SKM-1 treated with dmso at 0.1 percent for 144 hours (cell line): Measurements from ENCODE around the gene UPK3BL1.
"Not testable (repeated sequence)": the region's sequence is repeated elsewhere in the genome, so short reads cannot be mapped to it uniquely, and the experiment has no call there.

ENCODE experiments used
- DNase-seq: peaks from one replicate; lab custom pipeline; 2025; ENCODE audit not compliant: unreplicated experiment; lab: John Stamatoyannopoulos, UW

UPK3BL1 gene, protein sequence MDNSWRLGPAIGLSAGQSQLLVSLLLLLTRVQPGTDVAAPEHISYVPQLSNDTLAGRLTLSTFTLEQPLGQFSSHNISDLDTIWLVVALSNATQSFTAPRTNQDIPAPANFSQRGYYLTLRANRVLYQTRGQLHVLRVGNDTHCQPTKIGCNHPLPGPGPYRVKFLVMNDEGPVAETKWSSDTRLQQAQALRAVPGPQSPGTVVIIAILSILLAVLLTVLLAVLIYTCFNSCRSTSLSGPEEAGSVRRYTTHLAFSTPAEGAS

DNA sequence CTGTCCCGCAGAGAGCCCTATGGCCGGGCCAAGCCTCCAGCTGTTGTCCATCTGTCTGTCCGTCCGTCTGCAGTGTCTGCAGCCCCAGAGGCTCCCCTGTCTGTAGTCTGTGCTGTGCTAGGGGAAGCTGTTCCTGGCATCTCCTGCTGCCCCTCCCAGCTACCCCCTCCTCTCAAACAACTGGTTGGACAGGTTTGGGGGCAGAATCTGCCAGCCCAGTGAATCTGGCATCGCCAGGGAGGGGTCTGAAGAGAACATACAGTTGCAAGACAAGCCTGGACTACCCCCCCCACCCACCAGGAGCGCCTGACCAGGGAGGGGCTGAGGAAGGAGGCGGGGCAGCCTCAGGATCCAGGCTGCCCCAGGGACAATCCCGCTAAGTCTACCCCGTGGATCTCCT lies at the start of gene UPK3BL1:
TSS of gene UPK3BL1 (minus strand) at position 101 of the 400 bp plus-strand sequence. CDS start at position 51, 50 bp downstream.
- DNase-seq: not testable (repeated sequence)

DNA sequence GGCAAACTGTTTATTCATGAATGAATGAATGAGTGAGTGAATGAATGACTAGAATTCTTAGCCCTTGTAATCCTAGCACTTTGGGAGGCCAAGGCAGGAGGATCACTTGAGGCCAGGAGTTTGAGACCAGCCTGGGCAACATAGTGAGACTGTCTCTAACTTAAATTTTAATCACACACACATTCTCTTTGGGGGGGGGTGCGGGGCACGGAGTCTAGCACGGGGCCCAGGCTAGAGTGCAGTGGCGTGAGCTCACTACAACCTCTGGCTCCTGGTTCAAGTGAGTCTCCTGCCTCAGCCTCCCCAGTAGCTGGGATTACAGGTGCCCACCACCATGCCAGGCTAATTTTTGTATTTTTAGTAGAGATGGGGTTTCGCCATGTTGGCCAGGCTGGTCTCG lies 48.0 kb upstream of the UPK3BL1 start:
- DNase-seq: not testable (repeated sequence)

DNA sequence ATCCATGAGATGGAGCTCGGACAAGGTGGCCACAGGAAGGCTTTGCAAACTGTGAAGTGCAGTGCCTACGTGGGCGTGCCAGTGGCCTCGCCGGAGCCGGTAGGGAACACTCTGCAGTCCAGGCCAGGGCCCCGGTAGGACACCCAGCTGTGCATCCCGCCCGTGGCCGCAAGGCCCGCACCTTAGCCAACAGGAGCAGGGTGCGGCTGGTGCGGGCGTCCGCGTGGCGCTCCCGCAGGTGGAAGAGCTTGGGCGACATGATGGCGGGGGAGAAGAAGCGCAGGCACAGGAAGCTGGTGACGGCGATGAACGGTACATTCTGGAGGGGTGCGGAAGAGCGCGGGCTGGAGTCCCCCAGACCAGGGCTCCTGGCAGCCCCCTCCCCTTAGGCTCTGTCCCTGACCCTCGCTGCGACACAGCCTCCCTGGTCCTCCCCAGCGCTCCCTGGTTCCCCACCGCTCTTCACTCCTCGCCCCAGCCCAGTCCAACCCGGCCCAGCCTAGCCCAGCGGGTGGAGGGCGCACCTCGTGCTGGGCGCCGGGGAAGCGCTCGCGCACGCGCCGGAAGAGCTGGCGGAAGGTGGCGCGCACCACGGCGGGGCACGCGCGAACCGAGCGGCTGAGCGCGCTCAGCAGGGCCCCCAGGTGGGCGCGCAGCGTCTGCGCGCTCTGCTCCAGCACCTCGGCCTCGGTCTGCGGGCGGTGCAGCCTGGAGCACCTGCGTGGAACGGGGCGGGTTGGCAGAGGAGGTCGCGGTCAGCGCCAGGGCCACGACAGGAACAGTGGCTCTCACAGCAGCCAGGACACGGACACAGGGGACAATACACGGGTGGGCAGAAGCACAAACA lies 47.1 kb upstream of the UPK3BL1 start:
- not testable (repeated sequence) for DNase-seq

DNA sequence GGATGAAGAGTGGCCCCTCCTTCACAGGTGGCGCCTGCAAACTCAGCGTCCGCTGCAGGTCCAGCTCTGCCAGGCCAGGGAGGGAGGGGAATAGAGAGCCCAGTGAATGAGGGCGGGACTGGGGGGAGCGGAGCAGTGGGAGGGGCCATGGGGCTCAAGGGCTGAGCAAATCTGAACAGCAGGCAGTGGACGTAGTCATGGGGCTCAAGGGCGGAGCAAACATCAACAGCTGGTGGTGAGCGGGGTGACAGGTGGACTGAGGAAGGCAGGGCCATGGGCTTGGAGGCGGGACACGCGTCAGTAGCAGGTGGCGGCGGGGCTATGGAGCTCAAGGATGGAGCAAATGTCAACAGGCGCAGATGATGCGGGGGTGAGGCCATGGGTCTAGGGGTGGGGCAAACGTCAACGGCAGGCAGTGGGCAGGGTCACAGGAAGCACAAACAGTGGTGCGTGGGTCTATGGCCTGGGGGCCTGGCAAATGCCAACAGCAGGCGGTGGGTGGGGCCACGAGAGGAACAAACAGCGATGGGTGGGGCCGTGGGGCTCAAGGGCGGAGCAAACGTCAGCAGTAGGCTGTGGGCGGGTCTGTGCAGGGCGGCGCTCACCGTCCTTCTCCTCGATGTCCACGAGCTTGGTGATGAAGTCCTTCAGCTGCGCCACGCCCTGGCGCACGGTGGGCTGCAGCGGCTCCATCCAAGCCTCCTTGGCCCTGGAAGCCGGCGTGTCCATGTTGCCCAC lies 45.9 kb upstream of the UPK3BL1 start:
- DNase-seq: not testable (repeated sequence)

DNA sequence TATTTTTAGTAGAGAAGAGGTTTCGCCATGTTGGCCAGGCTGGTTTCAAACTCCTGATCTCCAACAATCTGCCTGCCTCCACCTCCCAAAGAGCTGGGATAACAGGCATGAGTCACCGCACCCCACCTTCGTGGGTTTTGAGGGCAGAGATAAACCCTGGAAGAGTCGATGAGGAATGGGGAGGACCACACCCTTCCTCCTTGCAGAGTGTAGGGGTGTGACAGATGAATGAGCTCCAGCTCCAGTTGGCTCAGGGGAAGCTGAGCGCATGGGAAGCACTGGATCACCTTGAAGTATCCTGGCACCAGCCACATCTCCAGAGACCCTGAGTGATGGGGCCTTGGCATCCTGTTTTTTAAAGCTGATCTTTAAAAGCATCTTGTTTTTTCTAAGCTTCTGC lies 40.0 kb upstream of the UPK3BL1 start:
- not testable (repeated sequence) for DNase-seq

DNA sequence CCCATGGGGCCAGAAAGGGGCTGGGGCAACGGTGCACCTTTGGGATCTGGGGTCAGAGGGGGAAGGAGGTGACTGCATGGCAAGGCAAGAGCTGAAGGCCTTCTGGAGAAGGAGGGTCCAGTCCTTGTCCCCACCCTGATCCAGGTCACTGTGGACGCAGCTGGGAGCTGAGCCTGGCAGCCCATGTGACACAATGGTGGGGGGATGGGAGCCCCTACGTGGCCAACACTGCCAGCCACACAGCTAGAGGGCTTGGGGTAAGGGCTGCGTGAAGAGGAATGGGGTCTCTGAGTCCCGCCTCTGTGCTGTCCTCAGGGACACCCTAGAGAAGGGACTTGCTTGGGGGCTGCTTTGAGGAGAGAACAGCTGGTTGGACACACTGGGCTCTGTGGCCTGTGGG lies 38.2 kb upstream of the UPK3BL1 start:
- not testable (repeated sequence) for DNase-seq

DNA sequence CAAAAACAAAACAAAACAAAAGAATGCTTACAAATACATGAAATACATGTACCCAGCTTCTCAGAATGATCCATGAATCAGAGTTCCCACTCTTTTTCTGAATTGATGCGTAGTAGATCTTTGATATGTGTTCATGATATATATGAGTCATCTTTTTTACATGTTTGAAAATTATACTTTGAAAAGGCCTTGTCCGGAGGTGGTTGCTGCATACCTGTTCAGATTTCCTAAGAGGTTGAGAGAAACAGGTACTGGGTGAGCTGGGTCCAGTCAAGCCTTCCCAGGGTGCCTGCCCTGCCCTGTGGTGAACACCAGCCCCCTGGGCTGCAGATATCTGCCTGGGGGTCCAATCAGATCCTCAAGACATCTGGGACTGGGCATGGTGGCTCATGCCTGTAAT lies 33.0 kb upstream of the UPK3BL1 start:
- DNase-seq: not testable (repeated sequence)

DNA sequence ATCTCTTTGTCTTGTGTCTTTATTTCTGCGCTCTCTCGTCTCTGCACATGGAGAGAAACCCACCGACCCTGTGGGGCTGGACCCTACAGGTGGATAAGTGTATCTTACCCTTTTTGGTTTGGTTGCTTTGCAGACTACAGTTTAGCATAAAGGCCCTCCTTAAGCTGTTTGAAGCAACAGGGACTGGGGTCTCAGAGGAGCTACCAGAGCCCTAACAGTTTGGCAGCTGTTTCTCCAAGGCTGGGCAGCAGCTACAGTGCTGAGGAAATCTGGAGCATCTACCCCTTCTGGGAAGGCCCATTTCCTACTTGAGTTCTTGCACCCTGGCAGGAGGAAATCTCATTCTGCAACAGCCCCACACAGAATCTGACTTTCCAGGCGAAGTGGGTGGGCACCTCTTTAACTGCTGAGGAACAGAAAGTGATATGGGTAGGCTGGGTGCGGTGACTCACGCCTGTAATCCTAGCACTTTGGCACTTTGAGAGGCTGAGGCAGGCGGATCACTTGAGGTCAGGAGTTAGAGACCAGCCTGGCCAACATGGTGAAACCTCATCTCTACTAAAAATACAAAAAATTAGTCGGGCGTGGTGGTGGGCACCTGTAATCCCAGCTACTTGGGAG lies 31.0 kb upstream of the UPK3BL1 start:
- DNase-seq: not testable (repeated sequence)

DNA sequence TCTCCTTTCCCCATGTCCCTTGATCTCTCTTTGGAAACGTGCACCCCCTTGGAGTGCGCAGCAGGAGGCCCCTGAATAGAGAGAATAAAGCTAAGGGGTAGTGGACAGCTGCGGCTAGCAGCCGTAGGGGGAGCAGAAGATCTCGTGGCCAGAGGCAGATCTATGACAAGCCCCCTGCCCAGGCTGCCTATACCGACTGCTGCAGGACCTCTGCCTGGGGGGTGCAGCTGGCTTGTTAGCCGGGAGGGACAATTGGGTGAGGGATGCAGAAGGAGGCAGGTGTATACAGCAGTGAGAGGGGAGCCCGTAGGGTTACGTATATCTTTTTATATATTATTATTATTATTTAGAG lies 29.3 kb upstream of the UPK3BL1 start:
- DNase-seq: not testable (repeated sequence)

DNA sequence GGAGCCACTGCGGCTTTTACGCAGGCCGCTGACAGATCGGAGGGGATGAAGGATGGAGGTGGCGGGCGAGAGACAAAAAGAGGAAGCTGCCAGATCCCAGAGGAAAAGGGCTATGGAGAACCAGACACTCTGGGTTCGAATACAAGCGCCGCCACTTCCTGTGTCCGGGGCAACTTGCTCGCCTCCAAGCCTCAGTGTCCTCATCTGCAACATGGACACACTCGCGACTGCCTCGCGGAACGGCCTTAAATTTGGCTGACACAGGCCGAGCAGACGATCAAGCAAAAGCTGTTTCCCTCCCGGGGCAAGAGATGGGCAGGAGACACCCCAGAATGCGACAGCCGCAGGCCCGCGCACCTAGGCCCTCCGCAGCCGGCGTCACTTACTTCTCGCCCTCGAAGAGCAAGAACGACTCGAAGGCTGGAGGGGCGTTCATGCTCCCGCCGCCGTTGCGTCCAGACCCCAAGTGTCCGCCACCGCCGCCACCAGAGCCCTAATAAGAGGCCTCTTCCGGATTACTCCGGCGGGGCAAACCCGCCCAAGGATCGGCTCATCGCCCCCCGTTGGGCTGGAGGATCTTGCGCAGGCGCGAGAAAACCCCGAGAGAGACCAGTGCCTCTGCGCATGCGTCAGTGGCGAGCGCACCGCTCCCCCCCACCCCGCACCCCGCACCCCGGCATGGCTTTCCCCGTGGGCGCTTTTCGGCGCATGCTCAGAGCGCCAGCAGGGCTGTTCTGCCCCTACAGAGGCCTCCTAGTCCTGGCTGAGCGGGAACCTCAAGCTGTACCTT lies 28.8 kb upstream of the UPK3BL1 start, which contains the start of gene POLR2J2:
TSS of gene POLR2J2 (minus strand) at position 498 of the 790 bp plus-strand sequence. CDS start at position 436, 62 bp downstream.
- not testable (repeated sequence) for DNase-seq

DNA sequence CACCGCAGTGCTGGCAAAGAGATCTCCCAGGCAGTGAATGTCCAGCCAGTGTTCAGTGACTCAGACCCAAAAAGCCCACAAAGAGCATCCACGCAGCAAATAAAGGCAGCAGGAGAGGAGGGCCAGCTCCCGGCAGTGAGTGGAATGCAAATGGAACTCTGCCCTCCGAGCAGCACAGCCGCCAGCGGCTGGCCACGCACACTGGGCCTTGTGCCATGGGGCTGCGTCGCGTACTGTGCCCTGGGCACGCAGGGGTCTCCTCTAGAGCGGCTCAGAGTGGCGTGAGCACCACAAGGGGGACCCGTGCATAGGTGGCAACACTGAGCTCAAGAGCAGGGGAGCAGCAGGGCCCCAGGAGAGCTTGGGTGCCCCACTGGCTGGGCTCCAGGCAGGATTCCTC lies 24.9 kb upstream of the UPK3BL1 start:
- DNase-seq: not testable (repeated sequence)

DNA sequence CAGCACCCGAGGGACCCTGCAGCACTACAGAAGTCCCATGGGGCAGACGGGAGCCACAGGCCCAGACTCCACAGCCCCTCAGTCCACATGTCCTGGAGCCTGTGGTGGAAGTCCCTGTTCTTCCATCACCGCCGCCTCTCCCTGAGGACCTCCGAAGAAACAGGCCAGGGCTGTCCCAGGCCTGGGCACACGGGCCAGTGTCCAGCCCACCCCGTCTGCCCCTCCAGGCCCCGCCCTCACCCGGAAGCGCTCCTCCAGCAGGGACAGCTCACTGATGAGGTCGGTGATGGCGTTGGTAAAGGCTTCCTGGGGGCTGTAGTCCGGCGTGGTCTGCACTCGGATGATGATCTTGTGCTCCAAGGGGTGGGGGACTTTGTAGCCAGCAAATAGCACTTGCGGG lies 24.3 kb upstream of the UPK3BL1 start:
- not testable (repeated sequence) for DNase-seq

DNA sequence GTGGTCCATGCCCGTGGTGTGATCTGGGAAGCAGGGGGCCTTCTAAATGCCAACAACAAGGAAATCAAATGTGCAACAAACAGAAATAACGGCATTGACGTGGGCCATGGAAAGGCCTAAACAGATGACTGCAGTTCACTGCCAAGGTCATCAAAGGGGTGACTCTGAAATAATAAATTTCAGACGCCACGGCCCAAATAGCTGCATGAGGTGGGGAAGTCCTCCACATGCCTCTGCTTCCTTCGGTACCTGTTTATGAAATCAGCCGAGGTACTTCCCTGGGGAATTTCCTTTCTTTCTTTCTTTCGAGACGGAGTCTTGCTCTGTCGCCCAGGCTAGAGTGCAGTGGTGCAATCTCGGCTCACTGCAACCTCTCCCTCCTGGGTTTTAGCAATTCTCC lies 22.2 kb upstream of the UPK3BL1 start:
- DNase-seq: not testable (repeated sequence)

DNA sequence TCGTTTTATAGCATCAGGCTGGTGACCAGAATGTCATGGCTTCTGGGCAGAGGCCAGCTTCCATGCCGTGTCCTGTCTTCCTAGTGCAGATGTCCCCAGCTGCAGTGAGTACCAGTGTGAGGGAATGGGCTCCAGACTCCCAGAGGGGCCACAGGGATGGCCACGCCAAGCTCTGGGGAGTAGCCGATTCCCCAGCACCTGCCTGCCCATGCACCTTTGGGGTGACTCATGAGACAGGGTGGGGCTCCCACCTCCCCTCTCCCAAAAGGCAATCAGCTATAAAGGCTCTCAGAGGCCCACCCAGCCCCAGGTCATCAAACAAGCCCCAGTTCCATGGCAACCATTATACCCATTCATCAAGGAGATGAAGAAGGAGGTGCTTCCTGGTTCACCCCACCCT lies 7.3 kb upstream of the UPK3BL1 start, which contains the start of gene SPDYE2B:
TSS of gene SPDYE2B (plus strand) at position 396 of the 400 bp plus-strand sequence. CDS start 2,030 bp downstream, outside the sequence.
- not testable (repeated sequence) for DNase-seq

DNA sequence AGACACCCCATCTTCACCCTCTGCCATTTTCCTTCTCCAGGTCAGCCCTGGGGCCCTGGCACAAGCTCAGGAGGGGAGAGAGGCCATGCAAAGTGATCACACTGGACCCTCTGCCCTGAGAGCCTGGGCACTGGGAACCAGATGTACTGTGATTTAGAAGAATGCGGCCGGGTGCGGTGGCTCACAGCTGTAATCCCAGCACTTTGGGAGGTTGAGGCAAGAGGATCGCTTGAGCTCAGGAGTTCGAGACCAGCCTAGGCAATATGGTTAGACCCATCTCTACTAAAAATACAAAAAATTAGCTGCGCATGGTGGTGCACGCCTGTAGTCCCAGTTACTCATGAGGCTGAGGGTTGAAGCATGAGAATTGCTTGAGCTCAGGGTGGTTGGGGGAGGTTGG lies 5.2 kb upstream of the UPK3BL1 start:
- not testable (repeated sequence) for DNase-seq

DNA sequence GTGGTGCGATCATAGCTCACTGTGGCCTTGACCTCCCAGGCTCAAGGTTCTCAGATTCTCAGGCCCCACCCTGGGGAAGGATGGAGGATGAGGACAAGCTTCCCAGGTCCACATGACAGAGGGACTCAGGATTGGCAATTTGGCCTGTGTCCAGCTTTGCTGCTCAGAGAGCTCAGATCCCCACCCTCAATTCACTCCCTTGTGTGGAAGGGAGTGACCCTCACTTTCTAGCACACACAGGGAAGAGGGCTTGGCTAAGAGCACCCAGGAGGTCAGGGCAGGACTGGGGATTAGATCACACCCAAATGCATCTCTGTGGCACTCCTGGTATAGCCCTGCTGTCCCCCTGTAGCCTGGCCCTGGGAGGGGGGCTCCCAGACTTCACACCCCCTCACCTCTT lies 813 bp upstream of the UPK3BL1 start:
- DNase-seq: not testable (repeated sequence)

DNA sequence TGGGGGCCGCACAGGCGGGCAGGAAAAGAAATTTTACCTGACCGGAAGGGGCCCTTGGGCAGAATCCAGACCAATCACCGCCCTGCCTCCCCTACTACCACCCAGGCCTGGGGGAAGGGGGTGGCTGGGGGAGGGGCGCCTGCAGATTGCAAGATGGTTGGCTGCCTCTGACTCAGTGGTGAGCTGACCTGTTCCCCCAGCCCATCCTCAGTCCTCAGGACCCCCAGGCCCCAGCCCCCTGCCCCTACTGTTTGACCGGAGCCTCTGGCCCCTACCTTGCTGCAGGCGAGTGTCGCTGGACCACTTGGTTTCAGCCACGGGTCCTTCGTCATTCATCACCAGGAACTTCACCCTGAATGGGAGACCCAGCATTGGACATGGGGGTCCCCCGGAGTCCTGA lies 3.7 kb downstream of the UPK3BL1 start:
- DNase-seq: not testable (repeated sequence)

DNA sequence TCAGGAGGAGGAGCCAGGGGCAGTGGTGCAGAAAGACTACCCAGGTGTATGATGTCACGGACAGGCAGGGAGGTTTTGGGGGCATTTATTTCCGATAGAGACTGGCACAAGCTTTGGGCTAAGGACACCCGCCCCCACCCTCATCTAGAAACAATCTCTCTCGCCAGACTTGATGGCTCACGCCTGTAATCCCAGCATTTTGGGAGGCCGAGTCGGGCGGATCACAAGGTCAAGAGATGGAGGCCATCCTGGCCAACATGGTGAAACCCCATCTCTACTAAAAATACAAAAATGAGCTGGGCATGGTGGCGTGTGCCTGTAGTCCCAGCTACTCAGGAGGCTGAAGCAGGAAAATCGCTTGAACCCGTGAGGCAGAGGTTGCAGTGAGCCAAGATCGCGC lies 5.6 kb downstream of the UPK3BL1 start:
- DNase-seq: not testable (repeated sequence)

DNA sequence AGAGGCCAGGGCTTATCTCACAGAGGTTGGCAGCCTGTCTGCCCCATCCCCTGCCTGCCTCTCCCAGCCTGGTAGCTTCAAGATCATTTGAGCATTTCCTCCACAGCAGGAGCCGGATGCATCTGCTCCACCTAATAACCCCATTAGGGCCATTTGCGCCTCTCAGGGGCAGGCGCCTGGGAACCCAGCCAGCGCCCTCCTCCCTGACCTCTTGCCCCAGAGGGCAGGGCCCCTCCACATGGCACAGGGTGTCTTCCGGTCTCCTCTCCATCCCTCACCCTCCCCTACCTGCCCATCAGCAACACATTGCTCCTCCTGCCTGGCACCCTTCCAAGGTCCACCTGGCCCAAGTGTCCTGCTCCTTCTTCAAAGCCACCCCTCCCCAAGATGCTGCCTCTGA lies 7.2 kb downstream of the UPK3BL1 start:
- not testable (repeated sequence) for DNase-seq

DNA sequence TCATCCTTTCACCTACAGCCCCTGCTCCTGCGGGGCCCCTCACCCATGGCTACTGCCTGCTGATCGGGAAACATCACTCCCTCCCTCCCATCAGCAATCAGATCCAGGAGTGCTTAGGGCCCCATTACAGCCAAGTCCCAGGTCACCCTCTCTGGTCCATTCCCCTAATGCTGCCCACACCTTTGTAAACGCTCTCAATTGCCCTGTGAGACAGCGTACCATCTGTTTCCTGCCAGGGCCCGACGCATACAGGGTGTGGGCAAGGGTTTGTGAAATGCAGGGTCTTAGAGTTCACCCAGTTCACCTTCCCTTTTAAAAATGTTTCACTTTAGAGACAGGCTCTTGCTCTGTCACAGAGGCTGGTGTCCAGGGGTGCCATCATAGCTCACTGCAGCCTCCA lies 8.3 kb downstream of the UPK3BL1 start:
- not testable (repeated sequence) for DNase-seq
